ENCODE results near the gene RBM3. TPM values are rescaled to one million over a fixed set of nuclear protein-coding genes. Genes with fewer than 3 reads are reported as not detected.

Gene RBM3
- total RNA-seq, 3 donors from 2014 or later (not counting 1 experiment from before 2014, with no cell fraction given), result 356 to 419 (median 366) TPM

- intact Hi-C loops (cut with micrococcal nuclease), result loop anchor here (1.0 kb wide), 2 partner anchors 35 to 63 kb away; partner anchors contain the start of genes FTSJ1 and RBM3
- Mint-ChIP-seq H3K9me3 (no peaks in the 10 kb centered on the region), H3K27me3 (ENCODE audit: low read depth in 2 of 2) (no peaks in the 10 kb centered on the region), H3K36me3 (no peaks in the 10 kb centered on the region), H3K27ac (peak within 1 kb of the TSS; percentile 77 to 94), H3K4me1 (peaks cover 17 to 29% of the 10 kb centered on the region in 2 donors), H3K4me3 (peak within 1 kb of the TSS; percentile 80)
- 0% methylated on average over 57 of the region's 59 CpGs for WGBS (ENCODE audit: insufficient coverage)
- peak; percentile 91 to 97 for DNase-seq
- Histone ChIP-seq H3K36me3 (ENCODE audit: control insufficient read depth, insufficient read depth, low read length) (peaks cover 3% of the 10 kb centered on the region), H3K4me1 (ENCODE audit: control insufficient read depth, insufficient read depth, low read length) (peaks cover 21% of the 10 kb centered on the region), H3K27ac (ENCODE audit: low read length) (peak within 1 kb of the TSS; percentile 100), H3K27me3 (ENCODE audit: control insufficient read depth, insufficient read depth, low read length) (no peaks in the 10 kb centered on the region), H3K4me3 (ENCODE audit: low read length) (peak within 1 kb of the TSS; percentile 92), H3K9me3 (ENCODE audit: control insufficient read depth, insufficient read depth, low read length) (no peaks in the 10 kb centered on the region)
- peak; percentile 83 to 96 (median 87) for ATAC-seq
- TF ChIP-seq, protein P1, sequence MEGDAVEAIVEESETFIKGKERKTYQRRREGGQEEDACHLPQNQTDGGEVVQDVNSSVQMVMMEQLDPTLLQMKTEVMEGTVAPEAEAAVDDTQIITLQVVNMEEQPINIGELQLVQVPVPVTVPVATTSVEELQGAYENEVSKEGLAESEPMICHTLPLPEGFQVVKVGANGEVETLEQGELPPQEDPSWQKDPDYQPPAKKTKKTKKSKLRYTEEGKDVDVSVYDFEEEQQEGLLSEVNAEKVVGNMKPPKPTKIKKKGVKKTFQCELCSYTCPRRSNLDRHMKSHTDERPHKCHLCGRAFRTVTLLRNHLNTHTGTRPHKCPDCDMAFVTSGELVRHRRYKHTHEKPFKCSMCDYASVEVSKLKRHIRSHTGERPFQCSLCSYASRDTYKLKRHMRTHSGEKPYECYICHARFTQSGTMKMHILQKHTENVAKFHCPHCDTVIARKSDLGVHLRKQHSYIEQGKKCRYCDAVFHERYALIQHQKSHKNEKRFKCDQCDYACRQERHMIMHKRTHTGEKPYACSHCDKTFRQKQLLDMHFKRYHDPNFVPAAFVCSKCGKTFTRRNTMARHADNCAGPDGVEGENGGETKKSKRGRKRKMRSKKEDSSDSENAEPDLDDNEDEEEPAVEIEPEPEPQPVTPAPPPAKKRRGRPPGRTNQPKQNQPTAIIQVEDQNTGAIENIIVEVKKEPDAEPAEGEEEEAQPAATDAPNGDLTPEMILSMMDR (IDR thresholded peaks at IDR 0.05), result peak; percentile 33
Observed at GRCh38 chrX:48539345-48540027, 34.8 kb upstream of the RBM3 start, which contains the start of gene TBC1D25. Gene TBC1D25, plus strand, starts transcription at chrX:48539714. Its CDS starts 84 bp downstream, at chrX:48539798.

- H3K9me3 Mint-ChIP-seq, result no peaks in the 10 kb centered on the region
- TF ChIP-seq, protein P1 (IDR thresholded peaks at IDR 0.05), result peak; percentile 2
- H3K4me3 Mint-ChIP-seq, result peak overlapping the region; percentile 80
- WGBS (ENCODE audit: insufficient coverage), result 2% methylated on average over 12 of the region's 12 CpGs
- intact Hi-C loops (cut with micrococcal nuclease), result no loop called here
- H3K27me3 Mint-ChIP-seq (ENCODE audit: low read depth in 2 of 2), result no peaks in the 10 kb centered on the region
- H3K4me1 Mint-ChIP-seq, result peaks cover 17 to 25% of the 10 kb centered on the region in 2 donors
- Histone ChIP-seq H3K4me1 (ENCODE audit: control insufficient read depth, insufficient read depth, low read length) (peaks cover 21% of the 10 kb centered on the region), H3K9me3 (ENCODE audit: control insufficient read depth, insufficient read depth, low read length) (no peaks in the 10 kb centered on the region), H3K27ac (ENCODE audit: low read length) (peak overlapping the region; percentile 100), H3K36me3 (ENCODE audit: control insufficient read depth, insufficient read depth, low read length) (peaks cover 7% of the 10 kb centered on the region), H3K27me3 (ENCODE audit: control insufficient read depth, insufficient read depth, low read length) (no peaks in the 10 kb centered on the region), H3K4me3 (ENCODE audit: low read length) (peak overlapping the region; percentile 92)
- H3K36me3 Mint-ChIP-seq, result no peaks in the 10 kb centered on the region
- ATAC-seq (peak; percentile 45 to 60 (median 46)), DNase-seq (peak; percentile 45 to 76)
- H3K27ac Mint-ChIP-seq, result peak overlapping the region; percentile 77 to 94
Observed at GRCh38 chrX:48540028-48540375, 34.3 kb upstream of the RBM3 start.

GRCh38 chrX:48540480-48540879 lies 33.8 kb upstream of the RBM3 start:
- DNase-seq (peak in 1 of 2 donors; percentile 38), ATAC-seq (no peak)
- Mint-ChIP-seq H3K27me3 (ENCODE audit: low read depth in 2 of 2) (no peaks in the 10 kb centered on the region), H3K36me3 (no peaks in the 10 kb centered on the region), H3K4me1 (peaks cover 17 to 22% of the 10 kb centered on the region in 2 donors), H3K27ac (peak overlapping the region; percentile 77 to 94), H3K9me3 (no peaks in the 10 kb centered on the region), H3K4me3 (peak overlapping the region; percentile 80)
- Histone ChIP-seq H3K4me3 (ENCODE audit: low read length) (peak overlapping the region; percentile 92), H3K27ac (ENCODE audit: low read length) (peak overlapping the region; percentile 100), H3K9me3 (ENCODE audit: control insufficient read depth, insufficient read depth, low read length) (no peaks in the 10 kb centered on the region), H3K4me1 (ENCODE audit: control insufficient read depth, insufficient read depth, low read length) (peaks cover 21% of the 10 kb centered on the region), H3K36me3 (ENCODE audit: control insufficient read depth, insufficient read depth, low read length) (peaks cover 11% of the 10 kb centered on the region), H3K27me3 (ENCODE audit: control insufficient read depth, insufficient read depth, low read length) (no peaks in the 10 kb centered on the region)
- WGBS (ENCODE audit: insufficient coverage), result 83% methylated on average over 7 of the region's 7 CpGs
- intact Hi-C loops (cut with micrococcal nuclease), result no loop called here
- TF ChIP-seq, protein P1 (IDR thresholded peaks at IDR 0.05), result no peak
